Hepatocyte (in vitro differentiated cells): ENCODE data around the gene MMP1. TPM values are rescaled to one million over a fixed set of nuclear protein-coding genes. Genes with fewer than 3 reads are reported as not detected.

Source experiments
- DNase-seq: peaks from one replicate; pipeline ENCODE4 v3.0.0-alpha.2; 2016; ENCODE audit warnings: low spot score
- H2AFZ ChIP-seq: fragments of 200-600 bp; sonication (generic); 2 replicates; pipeline ENCODE4 v1.6.0; 2016; ENCODE audit warnings: antibody characterized with exemption, mild to moderate bottlenecking
- H3K27ac ChIP-seq: fragments of 200-600 bp; sonication (generic); 2 replicates; pipeline ENCODE4 v1.5.1; 2016; ENCODE audit warnings: mild to moderate bottlenecking
- H3K27me3 ChIP-seq: fragments of 200-600 bp; sonication (generic); 2 replicates; pipeline ENCODE4 v1.6.1; 2016
- H3K36me3 ChIP-seq: fragments of 200-600 bp; sonication (generic); replicated peaks from 2 replicates; pipeline ENCODE4 v1.5.1; 2016; ENCODE audit warnings: low read depth; ENCODE audit not compliant: insufficient read depth
- H3K4me1 ChIP-seq: fragments of 200-600 bp; sonication (generic); 2 replicates; pipeline ENCODE4 v1.5.1; 2016; ENCODE audit warnings: mild to moderate bottlenecking, moderate library complexity; ENCODE audit not compliant: insufficient read depth
- H3K4me2 ChIP-seq: fragments of 200-600 bp; sonication (generic); 2 replicates; pipeline ENCODE4 v1.6.0; 2016
- H3K4me3 ChIP-seq: fragments of 200-600 bp; sonication (generic); 2 replicates; pipeline ENCODE4 v1.5.1; 2016; ENCODE audit warnings: mild to moderate bottlenecking
- H3K79me2 ChIP-seq: fragments of 200-600 bp; sonication (generic); 2 replicates; pipeline ENCODE4 v1.6.0; 2017; ENCODE audit warnings: mild to moderate bottlenecking
- H3K9me2 ChIP-seq: fragments of 200-600 bp; sonication (generic); replicated peaks from 2 replicates; pipeline ENCODE4 v1.6.0; 2017; ENCODE audit warnings: mild to moderate bottlenecking; ENCODE audit not compliant: insufficient read depth
- H3K9me3 ChIP-seq: fragments of 200-600 bp; sonication (generic); 2 replicates; pipeline ENCODE4 v1.5.1; 2016; ENCODE audit warnings: low read depth, mild to moderate bottlenecking
- H4K20me1 ChIP-seq: fragments of 200-600 bp; sonication (generic); 2 replicates; pipeline ENCODE4 v1.6.0; 2016; ENCODE audit warnings: mild to moderate bottlenecking; ENCODE audit not compliant: insufficient read depth, poor library complexity, severe bottlenecking
- EZH2 ChIP-seq: fragments of 200-600 bp; sonication (generic); IDR thresholded peaks from 2 replicates; pipeline ENCODE4 v1.6.1; 2016; ENCODE audit warnings: antibody characterized with exemption, mild to moderate bottlenecking, borderline replicate concordance
- EZH2phosphoT487 ChIP-seq: fragments of 200-600 bp; sonication (generic); IDR thresholded peaks from one replicate; pipeline ENCODE4 v1.6.1; 2018; ENCODE audit warnings: antibody characterized with exemption, mild to moderate bottlenecking, low read depth, moderate library complexity; ENCODE audit not compliant: unreplicated experiment, severe bottlenecking
- WGBS: methylation state at CpG from one replicate; pipeline ENCODE4 v1.1.6; 2016; ENCODE audit warnings: low lambda C conversion rate; ENCODE audit errors: missing lambda C conversion rate; 5-methylcytosine and 5-hydroxymethylcytosine counted together
- polyA plus RNA-seq: library from polyadenylated mRNA; unstranded; fragments of >200 nt; fragmentation: Nextera tagmentation; extraction: Ambion mirVana; gene quantifications from 2 replicates; pipeline ENCODE4 v1.2.1, GENCODE V29; 2016
- total RNA-seq: library from RNA; depleted of rRNA; stranded (reverse); fragments of >200 nt; gene quantifications from 2 replicates; pipeline ENCODE4 v1.2.3, GENCODE V29; 2014
- TF ChIP-seq, protein P1 (sequence below): fragments of 200-600 bp; sonication (generic); IDR thresholded peaks from 2 replicates; pipeline ENCODE4 v1.5.1; 2016; ENCODE audit warnings: antibody characterized with exemption, mild to moderate bottlenecking; ENCODE audit not compliant: poor library complexity

MMP1 gene
- total and polyA plus RNA-seq, 2 experiments from 2014 or later = 10.1 to 24.6 TPM

DNA sequence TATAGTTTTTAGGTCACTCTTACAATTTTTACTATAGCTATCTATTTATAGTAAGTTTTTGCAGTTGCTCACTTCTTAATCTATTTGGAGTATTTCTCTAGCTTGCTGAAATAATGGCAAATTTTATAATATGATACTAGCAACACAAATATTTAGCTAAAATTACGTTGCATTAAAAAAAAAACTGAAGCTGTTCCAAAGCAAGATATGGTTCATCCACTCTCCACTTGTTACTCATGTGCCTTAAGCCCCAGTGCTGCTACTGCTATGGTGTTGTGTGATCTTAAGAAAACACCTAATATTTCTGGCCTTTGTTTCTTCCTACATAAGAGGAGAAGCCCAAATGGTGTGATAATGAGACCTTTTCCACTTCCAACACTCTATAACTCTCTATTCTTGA, 45.0 kb upstream of the MMP1 start:
- Histone ChIP-seq H4K20me1 (no peaks in the 10 kb centered on the region), H3K4me1 (no peaks in the 10 kb centered on the region), H3K36me3 (no peaks in the 10 kb centered on the region), H3K4me3 (no peak overlapping the region), H3K9me3 (no peaks in the 10 kb centered on the region), H3K9me2 (no peaks in the 10 kb centered on the region), H3K4me2 (no peak overlapping the region), H3K79me2 (no peaks in the 10 kb centered on the region), H3K27ac (no peak overlapping the region), H2AFZ (no peak overlapping the region), H3K27me3 (no peaks in the 10 kb centered on the region)
- WGBS = 76% methylated on average over 1 of the region's 1 CpG
- no peak for DNase-seq
- TF ChIP-seq, protein P1, sequence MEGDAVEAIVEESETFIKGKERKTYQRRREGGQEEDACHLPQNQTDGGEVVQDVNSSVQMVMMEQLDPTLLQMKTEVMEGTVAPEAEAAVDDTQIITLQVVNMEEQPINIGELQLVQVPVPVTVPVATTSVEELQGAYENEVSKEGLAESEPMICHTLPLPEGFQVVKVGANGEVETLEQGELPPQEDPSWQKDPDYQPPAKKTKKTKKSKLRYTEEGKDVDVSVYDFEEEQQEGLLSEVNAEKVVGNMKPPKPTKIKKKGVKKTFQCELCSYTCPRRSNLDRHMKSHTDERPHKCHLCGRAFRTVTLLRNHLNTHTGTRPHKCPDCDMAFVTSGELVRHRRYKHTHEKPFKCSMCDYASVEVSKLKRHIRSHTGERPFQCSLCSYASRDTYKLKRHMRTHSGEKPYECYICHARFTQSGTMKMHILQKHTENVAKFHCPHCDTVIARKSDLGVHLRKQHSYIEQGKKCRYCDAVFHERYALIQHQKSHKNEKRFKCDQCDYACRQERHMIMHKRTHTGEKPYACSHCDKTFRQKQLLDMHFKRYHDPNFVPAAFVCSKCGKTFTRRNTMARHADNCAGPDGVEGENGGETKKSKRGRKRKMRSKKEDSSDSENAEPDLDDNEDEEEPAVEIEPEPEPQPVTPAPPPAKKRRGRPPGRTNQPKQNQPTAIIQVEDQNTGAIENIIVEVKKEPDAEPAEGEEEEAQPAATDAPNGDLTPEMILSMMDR = no peak
- TF ChIP-seq EZH2phosphoT487 (no peak), EZH2 (no peak)

DNA sequence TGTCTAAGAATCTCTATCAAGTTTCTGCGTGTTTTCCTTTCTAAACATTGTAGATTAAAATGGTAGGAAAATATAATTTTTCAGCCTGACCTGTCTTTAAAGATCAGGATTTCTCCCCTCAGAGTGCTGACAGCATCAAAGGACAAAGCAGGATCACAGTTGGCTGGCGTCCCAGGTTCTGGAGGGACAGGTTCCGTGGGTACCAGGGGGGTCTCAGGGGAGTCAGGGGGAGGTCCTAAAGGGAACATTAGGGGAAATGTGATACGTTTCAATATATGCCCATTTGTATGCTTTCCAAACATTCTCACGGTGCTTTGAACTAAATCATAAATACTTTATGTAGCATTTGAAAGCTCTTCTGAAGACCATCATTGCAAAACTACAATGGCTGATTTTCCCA, 42.1 kb upstream of the MMP1 start:
- no peaks in the 10 kb centered on the region for H4K20me1 ChIP-seq
- no peak overlapping the region for H3K4me2 ChIP-seq
- TF ChIP-seq EZH2phosphoT487 (no peak), EZH2 (no peak)
- TF ChIP-seq, protein P1 = no peak
- H3K27ac ChIP-seq = no peak overlapping the region
- no peaks in the 10 kb centered on the region for H3K9me2 ChIP-seq
- H2AFZ ChIP-seq = no peak overlapping the region
- H3K4me1 ChIP-seq = peaks cover 10% of the 10 kb centered on the region
- H3K27me3 ChIP-seq = no peaks in the 10 kb centered on the region
- H3K9me3 ChIP-seq = no peaks in the 10 kb centered on the region
- H3K79me2 ChIP-seq = no peaks in the 10 kb centered on the region
- DNase-seq = no peak
- H3K36me3 ChIP-seq = no peaks in the 10 kb centered on the region
- WGBS = 72% methylated on average over 5 of the region's 5 CpGs
- H3K4me3 ChIP-seq = no peak overlapping the region

DNA sequence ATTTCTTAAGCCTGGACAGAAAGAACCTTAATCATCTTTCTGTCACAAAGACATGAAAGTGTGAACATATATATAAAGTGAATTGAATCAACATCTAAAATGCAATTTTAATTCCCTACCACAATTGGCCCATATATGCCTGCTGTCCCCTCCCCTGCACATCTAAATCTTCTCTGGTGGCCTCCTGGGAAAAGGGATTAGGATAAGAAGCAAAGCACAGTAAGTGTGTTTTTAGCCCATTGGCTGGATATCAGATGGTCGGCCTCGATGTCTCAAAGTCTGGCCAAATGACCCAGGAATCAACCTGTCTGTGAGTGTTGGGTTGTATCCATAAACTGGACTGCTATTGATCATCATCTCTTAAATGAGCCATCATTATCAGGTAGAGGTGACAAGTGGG, 39.7 kb upstream of the MMP1 start:
- WGBS = 94% methylated on average over 2 of the region's 2 CpGs
- no peak overlapping the region for H3K27ac ChIP-seq
- no peak for DNase-seq
- no peaks in the 10 kb centered on the region for H3K27me3 ChIP-seq
- H3K4me1 ChIP-seq = peaks cover 10% of the 10 kb centered on the region
- no peaks in the 10 kb centered on the region for H3K79me2 ChIP-seq
- no peak overlapping the region for H2AFZ ChIP-seq
- H3K9me3 ChIP-seq = no peaks in the 10 kb centered on the region
- no peaks in the 10 kb centered on the region for H4K20me1 ChIP-seq
- H3K4me3 ChIP-seq = no peak overlapping the region
- no peaks in the 10 kb centered on the region for H3K36me3 ChIP-seq
- H3K9me2 ChIP-seq = no peaks in the 10 kb centered on the region
- no peak overlapping the region for H3K4me2 ChIP-seq
- no peak for TF ChIP-seq EZH2
- no peak for TF ChIP-seq EZH2phosphoT487
- TF ChIP-seq, protein P1 = no peak

DNA sequence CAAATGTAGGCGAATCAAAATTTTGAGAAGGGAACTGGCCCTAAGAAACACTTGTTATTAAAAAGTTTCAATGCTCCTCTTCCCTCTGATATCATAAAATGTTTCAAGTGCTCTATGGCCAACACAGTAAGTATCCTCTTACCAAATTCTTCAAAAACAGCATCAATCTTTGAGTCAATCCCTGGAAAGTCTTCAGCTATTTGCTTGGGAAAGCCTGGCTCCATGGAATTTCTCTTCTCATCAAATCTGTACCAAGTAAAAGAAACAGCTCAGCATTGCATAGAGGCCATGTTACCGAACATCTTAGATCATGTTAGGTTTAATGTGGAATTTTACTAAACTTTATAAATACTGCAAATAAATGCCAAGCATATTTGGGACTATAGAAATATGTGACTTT, 39.2 kb upstream of the MMP1 start:
- H3K79me2 ChIP-seq = no peaks in the 10 kb centered on the region
- H3K27me3 ChIP-seq = no peaks in the 10 kb centered on the region
- no peak overlapping the region for H3K4me3 ChIP-seq
- H3K36me3 ChIP-seq = no peaks in the 10 kb centered on the region
- TF ChIP-seq EZH2 (no peak), EZH2phosphoT487 (no peak)
- TF ChIP-seq, protein P1 = no peak
- WGBS = 93% methylated on average over 2 of the region's 2 CpGs
- H3K27ac ChIP-seq = no peak overlapping the region
- H3K4me1 ChIP-seq = peaks cover 10% of the 10 kb centered on the region
- H4K20me1 ChIP-seq = no peaks in the 10 kb centered on the region
- DNase-seq = no peak
- H2AFZ ChIP-seq = no peak overlapping the region
- no peaks in the 10 kb centered on the region for H3K9me2 ChIP-seq
- H3K9me3 ChIP-seq = no peaks in the 10 kb centered on the region
- no peak overlapping the region for H3K4me2 ChIP-seq
